Neutrophil (primary cell): ENCODE measurements around the gene GMDS.

ENCODE experiments used
- H3K27ac ChIP-seq: fragments of 200-600 bp; sonication (generic); 2 replicates; pipeline ENCODE4 v1.5.1; 2016; ENCODE audit warnings: mild to moderate bottlenecking, moderate library complexity
- H3K27me3 ChIP-seq: fragments of 200-600 bp; sonication (generic); 2 replicates; pipeline ENCODE4 v1.6.0; 2016; ENCODE audit warnings: mild to moderate bottlenecking
- H3K36me3 ChIP-seq: fragments of 200-600 bp; sonication (generic); 2 replicates; pipeline ENCODE4 v1.5.1; 2017
- H3K4me1 ChIP-seq, 2 experiments: fragments of 200-600 bp in 1 of 2; sonication (generic) in 1 of 2; 1 replicate in 1 of 2; 2 replicates in 1 of 2; pipeline versions ENCODE4 v1.5.1 to v1.6.1; 2013 to 2016; ENCODE audit warnings: low read depth in 1 of 2, low read length in 1 of 2, mild to moderate bottlenecking in 1 of 2, moderate library complexity in 1 of 2; ENCODE audit not compliant: control insufficient read depth in 1 of 2, insufficient read depth in 1 of 2
- H3K4me3 ChIP-seq, 2 experiments: fragments of 200-600 bp in 1 of 2; sonication (generic) in 1 of 2; 1 replicate in 1 of 2; 2 replicates in 1 of 2; pipeline ENCODE4 v1.5.1; 2013 to 2016; ENCODE audit warnings: low read depth in 1 of 2, low read length in 1 of 2, mild to moderate bottlenecking in 1 of 2, moderate library complexity in 1 of 2
- H3K9me3 ChIP-seq: fragments of 200-600 bp; sonication (generic); 2 replicates; pipeline ENCODE4 v1.5.1; 2016
- TF ChIP-seq, protein P1 (sequence below): fragments of 200-600 bp; sonication (generic); IDR thresholded peaks from 2 replicates; pipeline ENCODE4 v1.5.1; 2016; ENCODE audit warnings: antibody characterized with exemption

Gene GMDS

DNA sequence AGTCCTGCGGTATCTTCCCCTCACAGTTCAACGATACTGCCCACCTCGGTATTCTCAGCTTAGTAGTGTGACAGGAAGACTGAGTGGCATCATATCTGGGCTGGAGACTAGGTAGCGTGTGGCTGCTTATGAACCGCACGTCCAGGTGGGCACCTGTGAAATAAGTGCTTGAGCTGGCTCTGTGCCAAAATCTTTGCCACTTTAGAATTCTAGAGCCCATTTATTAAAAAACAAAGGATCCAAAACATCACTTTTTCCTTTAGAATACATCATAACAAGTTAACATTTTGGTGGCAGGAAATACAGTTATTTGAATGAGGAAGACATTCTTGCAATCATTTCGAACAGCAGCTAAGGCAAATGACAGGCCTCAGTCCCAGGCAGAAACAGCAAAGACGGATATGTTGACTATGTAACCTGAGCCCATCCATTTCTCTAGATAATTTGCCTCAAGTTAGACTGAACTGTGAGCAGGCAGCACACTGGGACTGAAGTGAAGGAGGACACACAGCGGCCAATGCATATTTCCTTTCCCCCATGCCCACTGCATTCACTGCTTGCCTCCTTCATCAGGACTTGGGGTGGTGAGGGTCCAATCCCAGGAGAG is 136.6 kb downstream of the GMDS start:
- Histone ChIP-seq H3K4me1 (peaks cover 0 to 3% of the 10 kb centered on the region in 2 experiments), H3K9me3 (no peaks in the 10 kb centered on the region), H3K36me3 (no peaks in the 10 kb centered on the region), H3K27ac (no peak overlapping the region), H3K4me3 (no peak overlapping the region), H3K27me3 (no peaks in the 10 kb centered on the region)
- TF ChIP-seq, protein P1, sequence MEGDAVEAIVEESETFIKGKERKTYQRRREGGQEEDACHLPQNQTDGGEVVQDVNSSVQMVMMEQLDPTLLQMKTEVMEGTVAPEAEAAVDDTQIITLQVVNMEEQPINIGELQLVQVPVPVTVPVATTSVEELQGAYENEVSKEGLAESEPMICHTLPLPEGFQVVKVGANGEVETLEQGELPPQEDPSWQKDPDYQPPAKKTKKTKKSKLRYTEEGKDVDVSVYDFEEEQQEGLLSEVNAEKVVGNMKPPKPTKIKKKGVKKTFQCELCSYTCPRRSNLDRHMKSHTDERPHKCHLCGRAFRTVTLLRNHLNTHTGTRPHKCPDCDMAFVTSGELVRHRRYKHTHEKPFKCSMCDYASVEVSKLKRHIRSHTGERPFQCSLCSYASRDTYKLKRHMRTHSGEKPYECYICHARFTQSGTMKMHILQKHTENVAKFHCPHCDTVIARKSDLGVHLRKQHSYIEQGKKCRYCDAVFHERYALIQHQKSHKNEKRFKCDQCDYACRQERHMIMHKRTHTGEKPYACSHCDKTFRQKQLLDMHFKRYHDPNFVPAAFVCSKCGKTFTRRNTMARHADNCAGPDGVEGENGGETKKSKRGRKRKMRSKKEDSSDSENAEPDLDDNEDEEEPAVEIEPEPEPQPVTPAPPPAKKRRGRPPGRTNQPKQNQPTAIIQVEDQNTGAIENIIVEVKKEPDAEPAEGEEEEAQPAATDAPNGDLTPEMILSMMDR = no peak

DNA sequence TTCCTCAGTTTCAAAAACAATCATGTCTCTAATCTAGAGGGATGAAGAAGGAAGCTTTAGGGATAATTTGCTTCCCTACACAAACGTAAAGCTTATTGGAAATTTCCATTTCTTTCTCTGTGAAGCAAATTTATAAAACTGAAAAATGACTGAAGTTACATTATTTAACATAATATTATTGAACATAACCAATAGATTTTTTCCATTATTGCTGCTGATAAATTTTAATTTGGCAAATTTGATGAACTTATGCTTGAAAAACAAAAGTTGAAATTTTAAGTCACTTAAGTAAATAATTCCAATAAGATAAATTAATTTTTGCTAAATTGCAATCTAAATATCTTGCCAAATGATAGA is 140.9 kb downstream of the GMDS start:
- Histone ChIP-seq H3K4me1 (peaks cover 8 to 12% of the 10 kb centered on the region in 2 experiments), H3K4me3 (no peak overlapping the region), H3K27me3 (no peaks in the 10 kb centered on the region), H3K27ac (no peak overlapping the region), H3K36me3 (no peaks in the 10 kb centered on the region), H3K9me3 (no peaks in the 10 kb centered on the region)
- TF ChIP-seq, protein P1 = no peak

DNA sequence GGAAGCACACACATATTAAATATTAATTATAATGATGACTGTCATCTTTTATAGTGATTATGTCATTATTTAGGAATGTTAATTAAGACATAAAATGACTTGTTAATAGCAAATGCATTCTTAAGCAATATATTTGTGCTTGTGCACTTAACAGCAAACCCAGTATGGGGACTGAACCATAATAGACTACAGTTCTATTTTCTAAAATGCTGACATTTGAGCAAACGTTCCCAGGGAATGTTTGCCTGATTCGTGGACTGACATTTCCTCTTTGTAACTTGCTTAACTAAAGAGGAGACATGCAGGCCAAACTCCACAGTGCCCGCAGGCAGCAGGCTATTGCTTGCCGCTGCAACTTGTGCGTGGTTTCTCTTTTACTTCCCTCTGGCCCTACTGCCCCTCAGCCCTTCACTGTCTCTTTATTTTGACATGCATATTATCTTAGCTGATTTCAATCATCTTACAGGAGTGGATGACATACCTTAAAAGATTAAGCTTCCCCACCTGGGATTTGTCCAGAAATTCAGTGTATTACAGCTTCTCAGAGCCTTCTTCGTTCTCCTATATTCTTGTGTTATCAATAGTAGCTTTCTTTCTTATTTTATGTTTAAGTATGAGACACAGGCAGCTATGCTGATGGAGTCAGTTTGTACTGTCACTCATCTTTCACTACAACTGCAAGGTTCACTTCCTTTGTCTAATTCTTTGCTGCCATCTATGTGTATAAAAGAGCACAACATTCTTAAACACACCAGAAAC is 141.5 kb downstream of the GMDS start:
- Histone ChIP-seq H3K36me3 (no peaks in the 10 kb centered on the region), H3K27ac (no peak overlapping the region), H3K4me3 (no peak overlapping the region), H3K4me1 (peaks cover 8 to 12% of the 10 kb centered on the region in 2 experiments), H3K9me3 (no peaks in the 10 kb centered on the region), H3K27me3 (no peaks in the 10 kb centered on the region)
- TF ChIP-seq, protein P1 = no peak

- H3K36me3 ChIP-seq = no peaks in the 10 kb centered on the region
- H3K9me3 ChIP-seq = no peaks in the 10 kb centered on the region
- TF ChIP-seq, protein P1 = no peak
- H3K4me1 ChIP-seq = peaks cover 8 to 12% of the 10 kb centered on the region in 2 experiments
- no peak overlapping the region for H3K4me3 ChIP-seq
- H3K27me3 ChIP-seq = no peaks in the 10 kb centered on the region
- no peak overlapping the region for H3K27ac ChIP-seq
Measured at GRCh38 chr6:2102966-2103365, 142.4 kb downstream of the GMDS start.

DNA sequence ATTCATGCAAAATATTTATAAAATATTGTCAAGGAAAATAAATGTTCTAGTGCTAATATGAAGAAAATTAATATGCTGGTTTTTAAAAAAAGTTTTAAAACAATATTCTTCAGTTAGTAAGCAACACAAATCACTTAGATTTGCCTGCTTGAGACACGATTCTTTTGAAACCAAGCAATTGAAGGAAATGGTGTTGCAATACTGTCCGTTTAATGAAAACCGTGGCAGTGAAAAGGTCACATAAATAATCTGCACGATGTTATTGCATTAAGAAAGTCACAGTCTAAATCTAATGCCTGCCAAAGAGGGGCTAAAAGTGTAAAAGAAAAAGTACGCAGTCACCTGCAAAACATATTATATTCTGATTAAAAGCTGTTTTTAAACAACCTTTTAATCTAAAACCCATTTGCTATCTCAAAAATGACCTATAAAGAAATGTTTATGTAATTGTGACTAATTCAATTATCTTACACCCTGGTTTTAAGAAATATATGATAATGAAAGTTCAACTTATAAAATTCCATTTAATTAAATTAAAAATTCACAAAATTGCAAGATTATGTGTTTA is 143.0 kb downstream of the GMDS start:
- H3K27me3 ChIP-seq = no peaks in the 10 kb centered on the region
- no peaks in the 10 kb centered on the region for H3K9me3 ChIP-seq
- H3K4me3 ChIP-seq = no peak overlapping the region
- no peak overlapping the region for H3K27ac ChIP-seq
- no peaks in the 10 kb centered on the region for H3K36me3 ChIP-seq
- H3K4me1 ChIP-seq = peaks cover 8 to 12% of the 10 kb centered on the region in 2 experiments
- TF ChIP-seq, protein P1 = no peak
